Measurements from ENCODE around the gene GRPEL1. TPM values are rescaled to one million over a fixed set of nuclear protein-coding genes. Genes with fewer than 3 reads are reported as not detected.

GRPEL1 gene
- total RNA-seq, 1 donor from 2014 or later: 21.0 TPM

GRCh38 chr4:7024336-7024890 is 43.5 kb downstream of the GRPEL1 start:
- H3K27me3 ChIP-seq: no peaks in the 10 kb centered on the region
- Mint-ChIP-seq H3K36me3 (peaks cover 24% of the 10 kb centered on the region), H3K4me1 (peaks cover 22% of the 10 kb centered on the region), H3K4me3 (no peak overlapping the region), H3K27ac (no peak overlapping the region), H3K9me3 (no peaks in the 10 kb centered on the region), H3K27me3 (ENCODE audit: insufficient read depth, low read depth) (peaks cover 6% of the 10 kb centered on the region)
- no peak overlapping the region for H3K4me3 ChIP-seq
- no peaks in the 10 kb centered on the region for H3K36me3 ChIP-seq
- no peaks in the 10 kb centered on the region for H3K9me3 ChIP-seq (ENCODE audit: low read depth)
- no peak overlapping the region for H3K9ac ChIP-seq
- no peaks in the 10 kb centered on the region for H3K79me2 ChIP-seq (ENCODE audit: low read depth)
- peaks cover 22% of the 10 kb centered on the region for H4K20me1 ChIP-seq (ENCODE audit: low read depth)
- H3F3A ChIP-seq (ENCODE audit: low read depth): no peaks in the 10 kb centered on the region
- H3K4me1 ChIP-seq: peaks cover 8% of the 10 kb centered on the region
- no peak for DNase-seq (ENCODE audit: low spot score)
- no peak overlapping the region for H2AFZ ChIP-seq (replicated peaks)
- no peak overlapping the region for H3K27ac ChIP-seq
- no peak overlapping the region for H3K4me2 ChIP-seq
- TF ChIP-seq CTCF (IDR thresholded peaks at IDR 0.05) (no peak), EZH2 (IDR thresholded peaks at IDR 0.05) (no peak), EZH2phosphoT487 (IDR thresholded peaks at IDR 0.05) (no peak)

- H2AFZ ChIP-seq (replicated peaks): no peak overlapping the region
- H3K4me3 ChIP-seq: no peak overlapping the region
- no peak overlapping the region for H3K27ac ChIP-seq
- no peak for DNase-seq (ENCODE audit: low spot score)
- Mint-ChIP-seq H3K27me3 (ENCODE audit: insufficient read depth, low read depth) (peaks cover 6% of the 10 kb centered on the region), H3K27ac (no peak overlapping the region), H3K36me3 (peaks cover 26% of the 10 kb centered on the region), H3K4me1 (peaks cover 22% of the 10 kb centered on the region), H3K9me3 (no peaks in the 10 kb centered on the region), H3K4me3 (no peak overlapping the region)
- no peaks in the 10 kb centered on the region for H3K27me3 ChIP-seq
- H4K20me1 ChIP-seq (ENCODE audit: low read depth): peaks cover 22% of the 10 kb centered on the region
- TF ChIP-seq CTCF (IDR thresholded peaks at IDR 0.05): no peak
- no peak for TF ChIP-seq EZH2phosphoT487 (IDR thresholded peaks at IDR 0.05)
- no peak for TF ChIP-seq EZH2 (IDR thresholded peaks at IDR 0.05)
- H3K4me2 ChIP-seq: no peak overlapping the region
- H3K36me3 ChIP-seq: no peaks in the 10 kb centered on the region
- no peaks in the 10 kb centered on the region for H3K9me3 ChIP-seq (ENCODE audit: low read depth)
- peaks cover 8% of the 10 kb centered on the region for H3K4me1 ChIP-seq
- no peaks in the 10 kb centered on the region for H3F3A ChIP-seq (ENCODE audit: low read depth)
- H3K79me2 ChIP-seq (ENCODE audit: low read depth): no peaks in the 10 kb centered on the region
- H3K9ac ChIP-seq: no peak overlapping the region
Measured at GRCh38 chr4:7023901-7024300, 44.0 kb downstream of the GRPEL1 start.

GRCh38 chr4:7023486-7023885 is 44.4 kb downstream of the GRPEL1 start:
- Histone ChIP-seq H3K4me2 (no peak overlapping the region), H3K27ac (no peak overlapping the region), H3K4me1 (peaks cover 8% of the 10 kb centered on the region), H3K27me3 (no peaks in the 10 kb centered on the region), H3K36me3 (no peaks in the 10 kb centered on the region), H3F3A (ENCODE audit: low read depth) (no peaks in the 10 kb centered on the region), H2AFZ (replicated peaks) (no peak overlapping the region), H3K9ac (no peak overlapping the region), H3K9me3 (ENCODE audit: low read depth) (no peaks in the 10 kb centered on the region), H3K4me3 (no peak overlapping the region), H4K20me1 (ENCODE audit: low read depth) (peaks cover 22% of the 10 kb centered on the region), H3K79me2 (ENCODE audit: low read depth) (no peaks in the 10 kb centered on the region)
- H3K4me1 Mint-ChIP-seq: peaks cover 22% of the 10 kb centered on the region
- H3K4me3 Mint-ChIP-seq: no peak overlapping the region
- peaks cover 28% of the 10 kb centered on the region for H3K36me3 Mint-ChIP-seq
- DNase-seq (ENCODE audit: low spot score): no peak
- H3K9me3 Mint-ChIP-seq: no peaks in the 10 kb centered on the region
- no peak overlapping the region for H3K27ac Mint-ChIP-seq
- H3K27me3 Mint-ChIP-seq (ENCODE audit: insufficient read depth, low read depth): peaks cover 6% of the 10 kb centered on the region
- no peak for TF ChIP-seq EZH2phosphoT487 (IDR thresholded peaks at IDR 0.05)
- TF ChIP-seq CTCF (IDR thresholded peaks at IDR 0.05): no peak
- no peak for TF ChIP-seq EZH2 (IDR thresholded peaks at IDR 0.05)
